ENCODE data around the gene GUCY1A2.

DNA sequence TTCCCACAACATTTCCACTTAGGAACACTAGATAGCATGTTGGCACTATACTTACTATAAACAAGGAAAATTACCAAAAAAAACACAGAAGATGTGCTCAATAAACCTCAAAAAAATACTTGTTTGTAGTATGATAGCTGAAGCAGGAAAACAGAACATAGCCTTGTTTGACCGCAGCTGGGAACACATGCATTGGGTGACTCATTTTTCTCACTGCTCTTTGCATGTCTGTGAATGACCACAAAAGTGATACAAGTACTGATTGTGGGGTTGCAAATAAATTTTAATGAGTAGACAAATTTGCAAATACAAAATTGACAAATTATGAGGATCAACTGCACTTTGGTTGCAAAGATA is 22.8 kb upstream of the GUCY1A2 start:
- TF ChIP-seq, protein P1, sequence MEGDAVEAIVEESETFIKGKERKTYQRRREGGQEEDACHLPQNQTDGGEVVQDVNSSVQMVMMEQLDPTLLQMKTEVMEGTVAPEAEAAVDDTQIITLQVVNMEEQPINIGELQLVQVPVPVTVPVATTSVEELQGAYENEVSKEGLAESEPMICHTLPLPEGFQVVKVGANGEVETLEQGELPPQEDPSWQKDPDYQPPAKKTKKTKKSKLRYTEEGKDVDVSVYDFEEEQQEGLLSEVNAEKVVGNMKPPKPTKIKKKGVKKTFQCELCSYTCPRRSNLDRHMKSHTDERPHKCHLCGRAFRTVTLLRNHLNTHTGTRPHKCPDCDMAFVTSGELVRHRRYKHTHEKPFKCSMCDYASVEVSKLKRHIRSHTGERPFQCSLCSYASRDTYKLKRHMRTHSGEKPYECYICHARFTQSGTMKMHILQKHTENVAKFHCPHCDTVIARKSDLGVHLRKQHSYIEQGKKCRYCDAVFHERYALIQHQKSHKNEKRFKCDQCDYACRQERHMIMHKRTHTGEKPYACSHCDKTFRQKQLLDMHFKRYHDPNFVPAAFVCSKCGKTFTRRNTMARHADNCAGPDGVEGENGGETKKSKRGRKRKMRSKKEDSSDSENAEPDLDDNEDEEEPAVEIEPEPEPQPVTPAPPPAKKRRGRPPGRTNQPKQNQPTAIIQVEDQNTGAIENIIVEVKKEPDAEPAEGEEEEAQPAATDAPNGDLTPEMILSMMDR (IDR thresholded peaks at IDR 0.05): no peak
- TF ChIP-seq POLR2A (IDR thresholded peaks at IDR 0.05): no peak
